Measurements from ENCODE around the gene KPNA5. TPM values are rescaled to one million over a fixed set of nuclear protein-coding genes. Genes with fewer than 3 reads are reported as not detected.
A peak's percentile ranks its signal among the peaks of the same experiment; 100 is the strongest.

KPNA5 gene
- total and polyA plus RNA-seq, 11 donors = 1.6 to 12.5 (median 7.7) TPM

DNA sequence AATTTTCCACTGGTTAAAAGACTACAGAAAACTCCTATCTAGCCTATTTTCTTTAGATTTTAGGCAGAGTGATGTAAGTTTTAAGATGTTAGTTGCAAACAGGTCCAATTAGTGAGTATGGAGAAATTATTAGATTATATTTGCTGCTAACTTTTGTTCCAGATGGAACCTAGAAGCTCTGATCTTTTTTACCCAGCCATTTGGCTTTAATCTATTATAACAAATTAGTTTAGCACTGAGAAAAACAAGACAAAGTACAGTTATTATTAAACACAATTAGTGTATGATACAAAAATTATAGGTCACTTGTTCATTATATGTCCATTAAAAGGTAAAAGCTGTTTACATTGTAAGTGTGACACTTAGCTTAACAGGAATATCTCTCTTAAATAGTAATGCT, 82.0 kb downstream of the KPNA5 start:
- peaks cover 0 to 6% (median 0%) of the 10 kb centered on the region in 9 donors for H3K36me3 ChIP-seq
- H3K4me3 ChIP-seq = peak overlapping the region in 4 of 12 donors; percentile 18 to 73 (median 64)
- no peak for ATAC-seq
- H3K27me3 ChIP-seq = peaks cover 0 to 57% (median 19%) of the 10 kb centered on the region in 9 donors
- TF ChIP-seq, protein P1, sequence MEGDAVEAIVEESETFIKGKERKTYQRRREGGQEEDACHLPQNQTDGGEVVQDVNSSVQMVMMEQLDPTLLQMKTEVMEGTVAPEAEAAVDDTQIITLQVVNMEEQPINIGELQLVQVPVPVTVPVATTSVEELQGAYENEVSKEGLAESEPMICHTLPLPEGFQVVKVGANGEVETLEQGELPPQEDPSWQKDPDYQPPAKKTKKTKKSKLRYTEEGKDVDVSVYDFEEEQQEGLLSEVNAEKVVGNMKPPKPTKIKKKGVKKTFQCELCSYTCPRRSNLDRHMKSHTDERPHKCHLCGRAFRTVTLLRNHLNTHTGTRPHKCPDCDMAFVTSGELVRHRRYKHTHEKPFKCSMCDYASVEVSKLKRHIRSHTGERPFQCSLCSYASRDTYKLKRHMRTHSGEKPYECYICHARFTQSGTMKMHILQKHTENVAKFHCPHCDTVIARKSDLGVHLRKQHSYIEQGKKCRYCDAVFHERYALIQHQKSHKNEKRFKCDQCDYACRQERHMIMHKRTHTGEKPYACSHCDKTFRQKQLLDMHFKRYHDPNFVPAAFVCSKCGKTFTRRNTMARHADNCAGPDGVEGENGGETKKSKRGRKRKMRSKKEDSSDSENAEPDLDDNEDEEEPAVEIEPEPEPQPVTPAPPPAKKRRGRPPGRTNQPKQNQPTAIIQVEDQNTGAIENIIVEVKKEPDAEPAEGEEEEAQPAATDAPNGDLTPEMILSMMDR (IDR thresholded peaks at IDR 0.05) = no peak
- TF ChIP-seq POLR2A (IDR thresholded peaks at IDR 0.05) = no peak
- intact Hi-C loops (cut with DNase I) = no loop called here
- H3K27ac ChIP-seq = no peak overlapping the region
- DNase-seq = no peak
- no peaks in the 10 kb centered on the region for H3K9me3 ChIP-seq
- H3K4me1 ChIP-seq = peaks cover 0 to 25% (median 6%) of the 10 kb centered on the region in 12 donors

GRCh38 chr6:116763906-116764628, 83.1 kb downstream of the KPNA5 start:
- 69 to 81% (median 75%) methylated on average over 11 of the region's 11 CpGs for WGBS, 4 donors
- DNase-seq (no peak), ATAC-seq (peak in 2 of 4 donors; percentile 21 to 23)
- intact Hi-C loops (cut with DNase I) = no loop called here
- Histone ChIP-seq H3K27ac (peak overlapping the region in 5 of 12 donors; percentile 52 to 82 (median 58)), H3K9me3 (no peaks in the 10 kb centered on the region), H3K36me3 (peaks cover 0 to 6% (median 0%) of the 10 kb centered on the region in 9 donors), H3K4me1 (peaks cover 0 to 25% (median 6%) of the 10 kb centered on the region in 12 donors), H3K4me3 (peak overlapping the region; percentile 34 to 73 (median 60)), H3K27me3 (peaks cover 0 to 57% (median 19%) of the 10 kb centered on the region in 9 donors)
- no peak for TF ChIP-seq POLR2A (IDR thresholded peaks at IDR 0.05)
- TF ChIP-seq, protein P1 (IDR thresholded peaks at IDR 0.05) = no peak

DNA sequence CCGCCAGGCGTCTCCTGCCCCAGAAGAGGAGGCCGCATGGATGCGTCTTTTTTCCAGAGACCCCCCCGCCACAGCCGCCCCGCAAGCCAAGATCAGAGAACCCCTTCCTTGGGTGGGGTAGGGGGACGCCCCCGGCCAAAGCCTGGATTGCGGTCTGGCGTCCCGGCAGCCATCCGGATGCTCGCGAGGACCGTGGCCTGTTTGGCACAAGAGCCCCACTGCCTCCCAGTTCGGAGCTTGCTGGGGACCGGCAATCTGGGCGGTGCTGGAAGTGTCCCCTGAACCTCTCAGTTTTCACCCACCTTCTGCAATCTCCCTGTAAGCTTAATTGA, 83.6 kb downstream of the KPNA5 start:
- Histone ChIP-seq H3K36me3 (peaks cover 0 to 6% (median 0%) of the 10 kb centered on the region in 9 donors), H3K9me3 (no peaks in the 10 kb centered on the region), H3K27me3 (peaks cover 0 to 57% (median 19%) of the 10 kb centered on the region in 9 donors), H3K4me1 (peaks cover 0 to 25% (median 6%) of the 10 kb centered on the region in 12 donors), H3K4me3 (peak overlapping the region; percentile 34 to 73 (median 60)), H3K27ac (peak overlapping the region in 9 of 12 donors; percentile 7 to 82 (median 64))
- ATAC-seq (peak in 3 of 4 donors; percentile 13 to 41 (median 38)), DNase-seq (peak in 4 of 5 donors; percentile 11 to 72 (median 22))
- TF ChIP-seq, protein P1 (IDR thresholded peaks at IDR 0.05) = no peak
- no peak for TF ChIP-seq POLR2A (IDR thresholded peaks at IDR 0.05)
- WGBS, 4 donors = 19 to 30% (median 21%) methylated on average over 15 to 19 of the region's 19 CpGs
- intact Hi-C loops (cut with DNase I) = no loop called here

DNA sequence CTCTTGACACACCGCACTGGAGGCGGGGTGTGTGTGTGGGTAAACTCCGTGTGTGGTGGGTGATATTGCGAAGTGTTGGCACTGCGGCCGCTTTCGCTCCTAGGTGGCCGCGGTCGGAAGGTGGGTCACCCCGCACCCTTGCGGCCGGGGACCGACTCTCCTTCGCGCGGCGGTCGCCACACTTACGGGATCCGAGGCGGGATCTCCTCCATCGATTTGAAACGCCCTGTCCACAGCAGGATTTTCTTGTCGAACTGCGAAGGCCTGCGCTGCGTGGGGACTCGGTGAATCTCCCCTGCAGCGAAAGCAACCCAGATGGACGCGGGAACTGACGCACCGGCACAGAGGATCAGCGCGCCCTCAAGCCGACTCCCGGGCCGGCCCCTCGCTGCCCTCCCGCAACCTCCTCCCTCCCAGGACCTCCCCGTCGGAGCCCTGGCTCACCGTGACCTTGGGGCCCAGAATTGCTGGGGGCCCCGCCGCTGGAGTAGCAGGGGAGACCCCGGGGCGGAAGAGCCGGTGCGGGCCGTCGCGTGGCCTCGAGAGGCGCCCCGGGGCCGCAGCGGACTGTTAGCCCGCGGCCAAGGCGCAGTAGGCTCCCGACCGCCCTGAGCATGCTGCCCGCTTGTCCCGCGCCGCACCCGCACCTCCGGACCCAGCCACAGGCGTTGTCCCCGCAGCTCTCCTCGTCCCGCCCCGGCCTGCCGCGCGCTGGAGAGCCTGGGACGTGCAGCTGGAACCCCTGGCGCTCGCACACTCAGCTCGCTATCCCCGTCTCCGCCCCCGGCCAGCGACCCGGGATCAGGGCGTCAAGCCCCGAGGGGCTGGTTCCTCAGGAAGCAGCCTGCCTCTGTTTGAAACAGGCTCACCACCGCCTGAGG, 84.2 kb downstream of the KPNA5 start, which contains the start of gene FAM162B:
Gene FAM162B, minus strand, starts transcription at position 759 of the 881 bp plus-strand sequence. Its CDS starts 143 bp downstream, at position 616.
- peaks cover 0 to 25% (median 6%) of the 10 kb centered on the region in 12 donors for H3K4me1 ChIP-seq
- ATAC-seq = peak; percentile 51 to 90 (median 83)
- intact Hi-C loops (cut with DNase I) = no loop called here
- peak within 1 kb of the TSS in 11 of 12 donors; percentile 33 to 82 (median 64) for H3K27ac ChIP-seq
- peaks cover 0 to under 1% (median 0%) of the 10 kb centered on the region in 9 donors for H3K36me3 ChIP-seq
- DNase-seq = peak; percentile 72 to 87 (median 78)
- peaks cover 0 to 57% (median 19%) of the 10 kb centered on the region in 9 donors for H3K27me3 ChIP-seq
- H3K9me3 ChIP-seq = no peaks in the 10 kb centered on the region
- no peak for TF ChIP-seq POLR2A (IDR thresholded peaks at IDR 0.05)
- TF ChIP-seq, protein P1 (IDR thresholded peaks at IDR 0.05) = peak in 1 of 12 donors; percentile 6
- 1 to 2% (median 1%) methylated on average over 56 to 89 of the region's 89 CpGs for WGBS, 4 donors
- peak within 1 kb of the TSS; percentile 34 to 73 (median 60) for H3K4me3 ChIP-seq
